MCF 10A (cell line): ENCODE measurements around the gene C6orf47. TPM values are rescaled to one million over a fixed set of nuclear protein-coding genes. Genes with fewer than 3 reads are reported as not detected.

Source experiments
- BruUV-seq: library from RNA; stranded (reverse); fragments of 400-500 nt; replicated peaks from 2 replicates; lab custom pipeline; 2021; lab: Mats Ljungman, UMichigan
- CTCF ChIA-PET: fragments of 300-600 bp; sonication (Branson Sonifier 250); formaldehyde crosslinking; extraction: SDS; loops from one replicate; lab custom pipeline; 2021; ENCODE audit warnings: antibody characterized with exemption, inconsistent platforms; lab: Yijun Ruan, JAX
- POLR2A ChIA-PET: fragments of 300-600, 350-650 bp; sonication (Branson Sonifier 250); formaldehyde crosslinking; extraction: SDS; loops from one replicate; lab custom pipeline; 2020; ENCODE audit warnings: antibody characterized with exemption, inconsistent platforms; lab: Yijun Ruan, JAX
- DNase-seq: peaks from one replicate; pipeline ENCODE4 v3.0.0-alpha.2; 2018; ENCODE audit not compliant: unreplicated experiment
- H3K27ac Mint-ChIP-seq: one replicate; pipeline ENCODE4 v1.8.0; 2022; ENCODE audit warnings: mild to moderate bottlenecking, low read depth, mixed read lengths; ENCODE audit not compliant: unreplicated experiment
- H3K27me3 Mint-ChIP-seq: one replicate; pipeline ENCODE4 v1.8.0; 2022; ENCODE audit warnings: mixed read lengths; ENCODE audit not compliant: insufficient read depth, unreplicated experiment
- H3K36me3 Mint-ChIP-seq: one replicate; pipeline ENCODE4 v1.8.0; 2022; ENCODE audit warnings: mild to moderate bottlenecking, moderate library complexity, mixed read lengths; ENCODE audit not compliant: insufficient read depth, unreplicated experiment
- H3K4me1 Mint-ChIP-seq: one replicate; pipeline ENCODE4 v1.8.0; 2022; ENCODE audit warnings: mixed read lengths; ENCODE audit not compliant: insufficient read depth, unreplicated experiment
- H3K4me3 Mint-ChIP-seq: one replicate; pipeline ENCODE4 v1.8.0; 2022; ENCODE audit warnings: mild to moderate bottlenecking, moderate library complexity, mixed read lengths; ENCODE audit not compliant: unreplicated experiment
- H3K9me3 Mint-ChIP-seq: one replicate; pipeline ENCODE4 v1.8.0; 2022; ENCODE audit warnings: mixed read lengths; ENCODE audit not compliant: unreplicated experiment
- CTCF ChIP-seq: fragments of 200-600 bp; IDR thresholded peaks from one replicate; pipeline ENCODE4 v1.8.0; 2022; ENCODE audit warnings: antibody characterized with exemption, mild to moderate bottlenecking; ENCODE audit not compliant: unreplicated experiment
- intact Hi-C: fragments of 100-400 bp; cut with micrococcal nuclease; formaldehyde crosslinking; loops from 2 replicates; pipeline ENCODE4 v1.14.1; 2022
- total RNA-seq: library from RNA; stranded (reverse); gene quantifications from 2 replicates; pipeline ENCODE4 v1.2.3, GENCODE V29; 2022

Gene C6orf47
- total RNA-seq, 1 experiment from 2014 or later, result 15.5 TPM

GRCh38 chr6:31657406-31658157 is 3.0 kb downstream of the C6orf47 start:
- Mint-ChIP-seq H3K4me1 (peaks cover 39% of the 10 kb centered on the region), H3K27me3 (no peaks in the 10 kb centered on the region), H3K27ac (no peak overlapping the region), H3K4me3 (no peak overlapping the region), H3K9me3 (no peaks in the 10 kb centered on the region), H3K36me3 (peaks cover 40% of the 10 kb centered on the region)
- BruUV-seq, result no TSS peak
- intact Hi-C loops, result no loop called here
- no peak for TF ChIP-seq CTCF
- DNase-seq, result no peak
- POLR2A ChIA-PET, result interaction anchor here (0.6 to 1.1 kb wide), 5 partner anchors 46 to 1655 kb away, joined by 3 to 6 read pairs (median 3); partner anchors contain the start of genes ABHD16A, HSPA1A and HSPA1L
- CTCF ChIA-PET, result interaction anchor here (0.7 to 1.0 kb wide), 2 partner anchors 133 to 139 kb away, joined by 3 to 4 read pairs; no protein-coding TSS in a partner anchor

GRCh38 chr6:31655349-31656237 is 5.0 kb downstream of the C6orf47 start, which contains the start of gene APOM:
Gene APOM, plus strand, starts transcription at chr6:31655894. Its CDS starts 73 bp downstream, at chr6:31655967.
- TF ChIP-seq CTCF, result no peak

GRCh38 chr6:31654574-31655348 is 5.8 kb downstream of the C6orf47 start:
- POLR2A ChIA-PET, result interaction anchor here (0.7 to 7.1 kb wide), 7 partner anchors 9 to 302 kb away, joined by 3 to 263 read pairs (median 6); partner anchors contain the start of genes C6orf47, CSNK2B, DDX39B and GPANK1
- BruUV-seq, result no TSS peak
- Mint-ChIP-seq H3K27ac (no peak overlapping the region), H3K4me3 (no peak overlapping the region), H3K27me3 (no peaks in the 10 kb centered on the region), H3K4me1 (peaks cover 43% of the 10 kb centered on the region), H3K9me3 (no peaks in the 10 kb centered on the region), H3K36me3 (peaks cover 50% of the 10 kb centered on the region)
- TF ChIP-seq CTCF, result no peak
- intact Hi-C loops, result no loop called here
- CTCF ChIA-PET, result interaction anchor here (0.6 to 1.6 kb wide), 5 partner anchors 9 to 298 kb away, joined by 3 to 9 read pairs (median 4); partner anchors contain the start of gene CSNK2B
- DNase-seq, result no peak

More at GRCh38 chr6:31655349-31656237, 5.0 kb downstream of the C6orf47 start, which contains the start of gene APOM:
- ChIA-PET POLR2A (interaction anchor here (0.7 to 7.1 kb wide), 4 partner anchors 8 to 113 kb away, joined by 4 to 263 read pairs (median 62); partner anchors contain the start of genes AIF1, C6orf47, CSNK2B and GPANK1), CTCF (interaction anchor here (0.6 to 1.4 kb wide), 4 partner anchors 8 to 298 kb away, joined by 3 to 4 read pairs (median 4); partner anchors contain the start of gene CSNK2B)
- no TSS peak for BruUV-seq
- Mint-ChIP-seq H3K27ac (no peak within 1 kb of the TSS), H3K4me3 (no peak within 1 kb of the TSS), H3K27me3 (no peaks in the 10 kb centered on the region), H3K36me3 (peaks cover 46% of the 10 kb centered on the region), H3K4me1 (peaks cover 40% of the 10 kb centered on the region), H3K9me3 (no peaks in the 10 kb centered on the region)
- DNase-seq, result no peak
- intact Hi-C loops, result no loop called here
